ENCODE data around the gene SLX4.

SLX4 gene

DNA sequence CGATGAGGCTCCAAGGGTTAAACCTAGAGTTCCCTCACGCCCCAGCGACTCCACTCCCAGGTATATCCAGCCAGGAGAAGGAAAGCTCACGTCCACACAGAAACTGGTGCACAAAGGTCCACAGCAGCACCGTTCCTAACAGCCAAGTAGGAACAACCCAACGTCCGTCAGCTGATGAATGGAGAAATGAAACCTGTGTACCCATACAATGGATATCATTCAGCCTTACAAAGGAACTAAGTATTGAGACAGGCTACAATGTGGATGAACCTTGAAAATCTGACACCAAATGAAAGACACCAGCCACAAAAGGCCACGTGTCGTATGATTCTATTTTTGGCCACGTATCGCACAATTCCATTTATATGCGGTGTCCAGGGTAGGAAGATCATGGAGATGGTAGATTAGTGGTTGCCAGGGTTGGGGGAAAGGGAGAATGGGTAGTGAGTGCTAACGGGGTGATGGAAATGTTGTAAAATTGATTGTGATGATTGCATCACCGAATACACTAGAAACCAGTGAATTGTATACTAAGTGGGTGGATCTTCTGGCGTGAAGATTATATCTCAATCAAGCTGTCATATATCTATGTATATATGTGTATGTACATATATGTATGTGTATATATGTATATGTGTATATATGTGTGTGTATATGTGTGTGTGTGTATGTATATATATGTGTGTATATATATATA, 64.3 kb downstream of the SLX4 start:
- no peak for DNase-seq (ENCODE audit: low read depth)
- H3K4me3 ChIP-seq (ENCODE audit: control insufficient read depth, low read depth, low read length): no peak overlapping the region
- no peak for TF ChIP-seq CTCF (conservative IDR thresholded peaks at IDR 0.05; ENCODE audit: control insufficient read depth, insufficient read depth, low read depth, low read length)

DNA sequence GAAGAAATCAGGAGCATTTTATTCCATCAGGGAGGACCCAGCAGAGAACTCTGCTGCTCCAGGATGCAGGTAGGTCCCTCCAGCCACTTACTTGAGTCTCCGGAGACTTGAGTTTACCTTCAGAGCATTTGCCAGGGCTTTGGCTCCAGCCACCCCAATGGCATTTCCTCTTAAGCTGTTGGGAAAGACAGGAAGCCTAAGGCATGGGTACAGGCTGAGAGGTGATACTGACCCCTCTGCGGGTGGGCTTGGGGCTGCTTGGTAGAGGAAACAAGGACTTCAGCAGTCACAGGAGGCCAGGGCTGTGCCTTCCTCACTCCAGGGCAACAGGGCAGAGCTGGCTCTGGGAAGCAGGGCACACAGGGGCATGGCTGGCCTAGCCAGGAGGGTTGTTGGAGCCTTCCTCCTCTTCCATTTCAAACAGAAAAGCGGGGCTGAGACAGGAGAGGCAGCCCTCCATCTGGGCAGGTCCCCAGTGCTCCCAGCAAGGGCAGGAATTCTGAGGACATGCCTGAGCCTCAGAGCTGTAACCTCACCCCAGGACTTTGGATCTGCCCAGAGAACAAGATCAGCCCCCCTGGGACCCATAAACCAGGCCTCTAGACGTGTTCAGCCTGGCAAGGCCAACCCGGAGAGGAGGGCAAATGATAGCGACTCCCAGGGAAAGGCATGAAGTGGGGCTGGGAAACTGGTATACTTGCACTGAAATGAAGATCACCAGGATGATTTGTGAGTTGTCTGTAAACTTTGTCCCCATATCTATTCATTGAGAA, 68.6 kb downstream of the SLX4 start:
- DNase-seq (ENCODE audit: low read depth): peak; percentile 7
- no peak overlapping the region for H3K4me3 ChIP-seq (ENCODE audit: control insufficient read depth, low read depth, low read length)
- no peak for TF ChIP-seq CTCF (conservative IDR thresholded peaks at IDR 0.05; ENCODE audit: control insufficient read depth, insufficient read depth, low read depth, low read length)

- TF ChIP-seq CTCF (conservative IDR thresholded peaks at IDR 0.05; ENCODE audit: control insufficient read depth, insufficient read depth, low read depth, low read length): no peak
- no peak for DNase-seq (ENCODE audit: low read depth)
- H3K4me3 ChIP-seq (ENCODE audit: control insufficient read depth, low read depth, low read length): no peak overlapping the region
These were observed 69.8 kb downstream of the SLX4 start for GRCh38 chr16:3541527-3542155.

DNA sequence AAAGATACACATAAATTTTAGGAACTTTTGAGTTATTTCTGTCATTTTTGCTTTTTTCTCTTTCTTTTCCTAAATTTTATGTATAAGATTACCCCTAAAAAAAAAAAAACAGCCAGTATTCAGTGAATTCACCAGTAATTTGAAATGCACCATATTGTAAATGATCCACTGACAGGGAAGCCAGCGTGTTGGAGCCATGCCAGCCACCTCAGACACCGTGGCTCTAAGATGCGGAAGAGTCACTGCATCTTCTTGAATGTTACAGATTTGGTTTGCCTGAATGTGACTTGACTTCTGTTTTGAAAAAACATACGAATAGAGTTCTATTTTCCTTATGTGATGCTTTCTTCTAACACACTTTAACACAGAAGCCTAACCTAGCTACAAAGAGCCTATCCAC, 73.2 kb downstream of the SLX4 start:
- H3K4me3 ChIP-seq (ENCODE audit: control insufficient read depth, low read depth, low read length): no peak overlapping the region
- no peak for DNase-seq (ENCODE audit: low read depth)
- no peak for TF ChIP-seq CTCF (conservative IDR thresholded peaks at IDR 0.05; ENCODE audit: control insufficient read depth, insufficient read depth, low read depth, low read length)

- no peak overlapping the region for H3K4me3 ChIP-seq (ENCODE audit: control insufficient read depth, low read depth, low read length)
- no peak for TF ChIP-seq CTCF (conservative IDR thresholded peaks at IDR 0.05; ENCODE audit: control insufficient read depth, insufficient read depth, low read depth, low read length)
- no peak for DNase-seq (ENCODE audit: low read depth)
These were observed 74.6 kb downstream of the SLX4 start for GRCh38 chr16:3536851-3537250.

DNA sequence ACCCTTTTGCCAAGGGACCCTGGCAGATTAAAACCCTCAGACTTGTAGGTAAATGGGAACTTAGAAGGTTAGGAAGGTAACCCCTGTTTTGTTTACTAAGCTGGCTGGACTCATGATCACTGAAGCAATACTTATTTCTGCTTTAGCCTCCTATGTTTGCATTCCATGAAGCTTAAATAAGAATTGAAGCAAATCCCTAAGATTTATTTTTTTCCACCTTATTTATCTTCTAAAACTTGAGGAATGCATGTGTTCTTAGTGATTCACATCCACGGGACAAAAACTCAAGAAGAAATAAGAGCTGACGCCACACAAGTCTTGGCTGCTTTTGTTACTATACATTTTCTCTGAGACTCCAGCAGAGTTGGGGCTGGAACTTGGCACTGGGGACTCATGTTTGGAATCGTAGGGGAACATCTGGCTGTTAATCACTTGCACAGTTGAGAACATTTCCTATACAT, 75.1 kb downstream of the SLX4 start:
- peak; percentile 71 for DNase-seq (ENCODE audit: low read depth)
- TF ChIP-seq CTCF (conservative IDR thresholded peaks at IDR 0.05; ENCODE audit: control insufficient read depth, insufficient read depth, low read depth, low read length): no peak
- no peak overlapping the region for H3K4me3 ChIP-seq (ENCODE audit: control insufficient read depth, low read depth, low read length)

Data from fibroblast of mammary gland (primary cell).